H9 (cell line): ENCODE measurements around the gene FAM20A. TPM values are rescaled to one million over a fixed set of nuclear protein-coding genes. Genes with fewer than 3 reads are reported as not detected.
A peak's percentile ranks its signal among the peaks of the same experiment; 100 is the strongest.

Source experiments
- DNase-seq: peaks from one replicate; pipeline ENCODE4 v3.0.0-alpha.2; 2017
- H2AFZ ChIP-seq: one replicate; pipeline ENCODE4 v1.6.1; 2013; ENCODE audit warnings: mild to moderate bottlenecking, low read length, control low read depth, moderate library complexity
- H2AK5ac ChIP-seq: 2 replicates; pipeline ENCODE4 v1.6.1; 2013; ENCODE audit warnings: low read length, control low read depth, mixed read lengths; ENCODE audit not compliant: insufficient read length
- H2BK120ac ChIP-seq: one replicate; pipeline ENCODE4 v1.6.1; 2013; ENCODE audit warnings: low read depth, mild to moderate bottlenecking, low read length, control low read depth, inconsistent platforms; ENCODE audit not compliant: poor library complexity, severe bottlenecking
- H2BK12ac ChIP-seq: 2 replicates; pipeline ENCODE4 v1.6.1; 2013; ENCODE audit warnings: low read length, control low read depth, mixed read lengths, low read depth; ENCODE audit not compliant: insufficient read length
- H2BK15ac ChIP-seq: 2 replicates; pipeline ENCODE4 v1.6.1; 2013; ENCODE audit warnings: low read depth, low read length, control low read depth
- H2BK20ac ChIP-seq: one replicate; pipeline ENCODE4 v1.6.1; 2013; ENCODE audit warnings: low read depth, mild to moderate bottlenecking, low read length, control low read depth, inconsistent platforms; ENCODE audit not compliant: poor library complexity, severe bottlenecking
- H2BK5ac ChIP-seq: 2 replicates; pipeline ENCODE4 v1.6.1; 2013; ENCODE audit warnings: low read length, control low read depth, mixed read lengths; ENCODE audit not compliant: insufficient read length
- H3K14ac ChIP-seq: 2 replicates; pipeline ENCODE4 v1.6.1; 2013; ENCODE audit warnings: low read length, control low read depth; ENCODE audit not compliant: insufficient read depth
- H3K18ac ChIP-seq: 2 replicates; pipeline ENCODE4 v1.6.1; 2013; ENCODE audit warnings: low read depth, mild to moderate bottlenecking, mixed read lengths, low read length, control low read depth; ENCODE audit not compliant: insufficient read length
- H3K23ac ChIP-seq: 2 replicates; pipeline ENCODE4 v1.6.1; 2013; ENCODE audit warnings: low read length, control low read depth, mixed read lengths, low read depth; ENCODE audit not compliant: insufficient read length
- H3K23me2 ChIP-seq: 2 replicates; pipeline ENCODE4 v1.6.1; 2013; ENCODE audit warnings: low read depth, mild to moderate bottlenecking, mixed read lengths, low read length, control low read depth; ENCODE audit not compliant: insufficient read length, poor library complexity, severe bottlenecking
- H3K27ac ChIP-seq: 2 replicates; pipeline ENCODE4 v1.5.1; 2013; ENCODE audit warnings: low read length, control low read depth, mixed read lengths, low read depth; ENCODE audit not compliant: insufficient read length
- H3K27me3 ChIP-seq: 2 replicates; pipeline ENCODE4 v1.6.1; 2013; ENCODE audit warnings: low read length, control low read depth, inconsistent platforms; ENCODE audit not compliant: insufficient read depth
- H3K4ac ChIP-seq: 2 replicates; pipeline ENCODE4 v1.6.1; 2013; ENCODE audit warnings: low read depth, mild to moderate bottlenecking, control low read depth, inconsistent platforms, low read length, moderate library complexity
- H3K4me1 ChIP-seq: 2 replicates; pipeline ENCODE4 v1.6.1; 2013; ENCODE audit warnings: low read length, control low read depth, inconsistent platforms; ENCODE audit not compliant: insufficient read depth
- H3K4me2 ChIP-seq: 2 replicates; pipeline ENCODE4 v1.6.1; 2013; ENCODE audit warnings: low read length, control low read depth, mixed read lengths; ENCODE audit not compliant: insufficient read length, insufficient read depth
- H3K56ac ChIP-seq: 2 replicates; pipeline ENCODE4 v1.6.1; 2013; ENCODE audit warnings: low read depth, mild to moderate bottlenecking, mixed read lengths, low read length, control low read depth; ENCODE audit not compliant: insufficient read length
- H3K79me1 ChIP-seq: 2 replicates; pipeline ENCODE4 v1.6.1; 2013; ENCODE audit warnings: low read depth, mild to moderate bottlenecking, moderate library complexity, low read length, control low read depth, inconsistent platforms; ENCODE audit not compliant: insufficient read depth, poor library complexity, severe bottlenecking
- H3K79me2 ChIP-seq: 2 replicates; pipeline ENCODE4 v1.6.1; 2013; ENCODE audit warnings: low read length, control low read depth, inconsistent platforms; ENCODE audit not compliant: insufficient read depth
- H3K9ac ChIP-seq: 2 replicates; pipeline ENCODE4 v1.6.1; 2013; ENCODE audit warnings: low read length, control low read depth, mixed read lengths; ENCODE audit not compliant: insufficient read length; ENCODE audit errors: extremely low read depth
- H3K9me3 ChIP-seq: one replicate; pipeline ENCODE4 v1.6.1; 2013; ENCODE audit warnings: low read depth, low read length, inconsistent platforms; ENCODE audit not compliant: control insufficient read depth
- H3T11ph ChIP-seq: one replicate; pipeline ENCODE4 v1.6.1; 2013; ENCODE audit warnings: mild to moderate bottlenecking, low read length, control low read depth, inconsistent platforms
- H4K20me1 ChIP-seq: one replicate; pipeline ENCODE4 v1.6.1; 2013; ENCODE audit not compliant: control insufficient read depth, insufficient read length, insufficient read depth
- H4K5ac ChIP-seq: 2 replicates; pipeline ENCODE4 v1.6.1; 2013; ENCODE audit warnings: low read depth, mild to moderate bottlenecking, mixed read lengths, low read length, control low read depth; ENCODE audit not compliant: insufficient read length
- H4K8ac ChIP-seq: replicated peaks from 2 replicates; pipeline ENCODE4 v1.6.1; 2013; ENCODE audit warnings: low read length, control low read depth, mixed read lengths, low read depth; ENCODE audit not compliant: insufficient read length
- H4K91ac ChIP-seq: 2 replicates; pipeline ENCODE4 v1.6.1; 2013; ENCODE audit warnings: low read depth, mild to moderate bottlenecking, moderate library complexity, mixed read lengths, low read length, control low read depth; ENCODE audit not compliant: insufficient read length
- H3K27ac Mint-ChIP-seq, 3 experiments: 2 replicates in 2 of 3; 3 replicates in 1 of 3; pipeline ENCODE4 v1.8.0; 2020 to 2021; ENCODE audit warnings: mixed read lengths in 3 of 3, mild to moderate bottlenecking in 1 of 3, moderate library complexity in 1 of 3
- H3K27me3 Mint-ChIP-seq: 2 replicates; pipeline ENCODE4 v1.8.0; 2021; ENCODE audit warnings: low read depth, mild to moderate bottlenecking, moderate library complexity, mixed read lengths
- H3K36me3 Mint-ChIP-seq, 3 experiments: 2 replicates in 2 of 3; 3 replicates in 1 of 3; pipeline ENCODE4 v1.8.0; 2020 to 2021; ENCODE audit warnings: low read depth in 3 of 3, mixed read lengths in 3 of 3; ENCODE audit not compliant: insufficient read depth in 1 of 3
- H3K4me1 Mint-ChIP-seq, 2 experiments: 2 replicates each; pipeline ENCODE4 v1.8.0; 2020; ENCODE audit warnings: mixed read lengths in 2 of 2
- H3K4me3 Mint-ChIP-seq, 2 experiments: 2 replicates in 1 of 2; 3 replicates in 1 of 2; pipeline ENCODE4 v1.8.0; 2020 to 2021; ENCODE audit warnings: mild to moderate bottlenecking in 2 of 2, mixed read lengths in 2 of 2, moderate library complexity in 1 of 2
- H3K9me3 Mint-ChIP-seq, 2 experiments: 2 replicates in 1 of 2; 3 replicates in 1 of 2; pipeline ENCODE4 v1.8.0; 2020; ENCODE audit warnings: mild to moderate bottlenecking in 2 of 2, mixed read lengths in 2 of 2, moderate library complexity in 1 of 2
- WGBS: extraction: QIAGEN DNeasy Blood & Tissue Kit; methylation state at CpG from one replicate; pipeline ENCODE4 v1.1.7; 2013; ENCODE audit warnings: missing lambda C conversion rate, low lambda C conversion rate, mixed read lengths; ENCODE audit not compliant: insufficient read length; ENCODE audit errors: extremely low coverage; 5-methylcytosine and 5-hydroxymethylcytosine counted together
- total RNA-seq: library from RNA; stranded (reverse); gene quantifications from 2 replicates; pipeline ENCODE4 v1.2.1, GENCODE V29; 2021
- TF ChIP-seq, protein P1 (sequence below): fragments of 200-600 bp; sonication (generic); conservative IDR thresholded peaks from 3 replicates; pipeline ENCODE4 v1.8.0; 2021; ENCODE audit warnings: antibody characterized with exemption, mild to moderate bottlenecking

FAM20A gene
- total RNA-seq, 1 experiment from 2014 or later: 34.4 TPM

DNA sequence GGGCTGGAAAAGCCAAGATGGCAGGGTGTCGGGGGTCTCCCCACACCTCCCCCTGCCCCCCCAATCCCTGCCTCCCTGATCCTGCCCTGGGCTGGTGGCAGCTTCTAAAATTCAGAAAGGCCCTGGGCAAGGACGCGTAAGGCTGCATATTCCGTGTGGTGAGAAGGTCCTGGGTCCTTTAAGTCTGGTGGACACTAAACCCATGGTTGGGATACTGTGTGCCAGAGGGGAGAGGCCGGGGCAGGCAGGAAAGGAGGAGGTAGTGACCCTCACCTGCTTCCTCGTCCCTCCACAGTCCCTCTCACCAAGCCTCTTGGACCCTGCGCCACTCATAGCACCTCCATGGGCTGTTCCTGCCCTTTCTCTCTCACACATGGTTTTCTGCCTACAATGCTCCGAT, 60.2 kb downstream of the FAM20A start:
- no peak overlapping the region for H2BK120ac ChIP-seq
- TF ChIP-seq, protein P1, sequence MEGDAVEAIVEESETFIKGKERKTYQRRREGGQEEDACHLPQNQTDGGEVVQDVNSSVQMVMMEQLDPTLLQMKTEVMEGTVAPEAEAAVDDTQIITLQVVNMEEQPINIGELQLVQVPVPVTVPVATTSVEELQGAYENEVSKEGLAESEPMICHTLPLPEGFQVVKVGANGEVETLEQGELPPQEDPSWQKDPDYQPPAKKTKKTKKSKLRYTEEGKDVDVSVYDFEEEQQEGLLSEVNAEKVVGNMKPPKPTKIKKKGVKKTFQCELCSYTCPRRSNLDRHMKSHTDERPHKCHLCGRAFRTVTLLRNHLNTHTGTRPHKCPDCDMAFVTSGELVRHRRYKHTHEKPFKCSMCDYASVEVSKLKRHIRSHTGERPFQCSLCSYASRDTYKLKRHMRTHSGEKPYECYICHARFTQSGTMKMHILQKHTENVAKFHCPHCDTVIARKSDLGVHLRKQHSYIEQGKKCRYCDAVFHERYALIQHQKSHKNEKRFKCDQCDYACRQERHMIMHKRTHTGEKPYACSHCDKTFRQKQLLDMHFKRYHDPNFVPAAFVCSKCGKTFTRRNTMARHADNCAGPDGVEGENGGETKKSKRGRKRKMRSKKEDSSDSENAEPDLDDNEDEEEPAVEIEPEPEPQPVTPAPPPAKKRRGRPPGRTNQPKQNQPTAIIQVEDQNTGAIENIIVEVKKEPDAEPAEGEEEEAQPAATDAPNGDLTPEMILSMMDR: no peak
- H4K20me1 ChIP-seq: no peaks in the 10 kb centered on the region
- no peaks in the 10 kb centered on the region for H3K9me3 ChIP-seq
- H3K27me3 ChIP-seq: no peaks in the 10 kb centered on the region
- no peak overlapping the region for H3K18ac ChIP-seq
- no peaks in the 10 kb centered on the region; the same call in 1 of the 2 replicates for H3K27me3 Mint-ChIP-seq
- no peak for DNase-seq
- no CpG with 5 or more reads among the region's 8 CpGs for WGBS
- no peak overlapping the region for H3K4me3 Mint-ChIP-seq
- H3T11ph ChIP-seq: no peak overlapping the region
- H3K36me3 Mint-ChIP-seq: peaks cover 8 to 70% (median 59%) of the 10 kb centered on the region in 3 experiments
- no peak overlapping the region for H2BK20ac ChIP-seq
- H3K27ac ChIP-seq: no peak overlapping the region
- no peak overlapping the region for H2AFZ ChIP-seq
- H3K23me2 ChIP-seq: no peaks in the 10 kb centered on the region
- no peaks in the 10 kb centered on the region for H3K79me2 ChIP-seq
- H4K5ac ChIP-seq: no peak overlapping the region
- H3K14ac ChIP-seq: no peak overlapping the region
- no peak overlapping the region for H2BK5ac ChIP-seq
- no peak overlapping the region for H3K4ac ChIP-seq
- peaks cover 1% of the 10 kb centered on the region for H3K79me1 ChIP-seq
- no peaks in the 10 kb centered on the region for H3K9me3 Mint-ChIP-seq
- H3K4me2 ChIP-seq: no peak overlapping the region
- H3K23ac ChIP-seq: no peak overlapping the region
- H4K91ac ChIP-seq: no peak overlapping the region
- no peak overlapping the region for H2BK15ac ChIP-seq
- peak overlapping the region in 1 of 3 experiments; percentile 12; a peak in 2 of 7 replicates for H3K27ac Mint-ChIP-seq
- H3K4me1 ChIP-seq: no peaks in the 10 kb centered on the region
- H3K56ac ChIP-seq: no peak overlapping the region
- no peak overlapping the region for H3K9ac ChIP-seq
- no peak overlapping the region for H2AK5ac ChIP-seq
- no peak overlapping the region for H2BK12ac ChIP-seq
- no peak overlapping the region for H4K8ac ChIP-seq
- no peaks in the 10 kb centered on the region for H3K4me1 Mint-ChIP-seq
